RWPE2 (cell line): ENCODE results near the gene NEGR1.

Experiments
- ATAC-seq: fragments of 200-7000 bp; cut with Tn5 transposase; 3 replicates; pipeline ENCODE4 v1.9.1; 2021; ENCODE audit warnings: low read depth
- DNase-seq: peaks from one replicate; pipeline ENCODE4 v3.0.0-alpha.2; 2020; ENCODE audit warnings: low spot score
- H3K27ac ChIP-seq: fragments of 450-650 bp; 2 replicates; pipeline ENCODE4 v1.5.1; 2017; ENCODE audit warnings: mild to moderate bottlenecking; ENCODE audit not compliant: poor library complexity, severe bottlenecking
- H3K27me3 ChIP-seq: fragments of 250-450 bp; sonication (Bioruptor Pico); 2 replicates; pipeline ENCODE4 v1.5.1; 2021; ENCODE audit warnings: mild to moderate bottlenecking, moderate library complexity; ENCODE audit not compliant: insufficient read depth, poor library complexity, severe bottlenecking
- H3K36me3 ChIP-seq: fragments of 250-450 bp; sonication (Bioruptor Pico); 2 replicates; pipeline ENCODE4 v1.5.1; 2020; ENCODE audit warnings: low read depth, mild to moderate bottlenecking, moderate library complexity
- H3K4me1 ChIP-seq: fragments of 250-450 bp; sonication (Bioruptor Pico); 2 replicates; pipeline ENCODE4 v1.5.1; 2021; ENCODE audit warnings: mild to moderate bottlenecking, moderate library complexity; ENCODE audit not compliant: insufficient read depth, poor library complexity, severe bottlenecking
- H3K4me3 ChIP-seq: fragments of 250-450 bp; sonication (Bioruptor Pico); 2 replicates; pipeline ENCODE4 v1.5.1; 2021; ENCODE audit warnings: mild to moderate bottlenecking, moderate library complexity; ENCODE audit not compliant: severe bottlenecking
- H3K9me3 ChIP-seq: fragments of 250-450 bp; sonication (Bioruptor Pico); 2 replicates; pipeline ENCODE4 v1.5.1; 2021; ENCODE audit warnings: mild to moderate bottlenecking, moderate library complexity; ENCODE audit not compliant: severe bottlenecking
- CTCF ChIP-seq: fragments of 450-650 bp; IDR thresholded peaks from one replicate; pipeline ENCODE4 v1.5.1; 2017; ENCODE audit warnings: mild to moderate bottlenecking, moderate library complexity; ENCODE audit not compliant: poor library complexity, severe bottlenecking

The NEGR1 gene

GRCh38 chr1:71762514-71763255 lies 519.7 kb downstream of the NEGR1 start:
- H3K4me3 ChIP-seq, result no peak overlapping the region
- no peak overlapping the region for H3K27ac ChIP-seq
- no peak for DNase-seq
- H3K36me3 ChIP-seq, result no peaks in the 10 kb centered on the region
- no peaks in the 10 kb centered on the region for H3K4me1 ChIP-seq
- no peak for TF ChIP-seq CTCF
- H3K27me3 ChIP-seq, result peaks cover 5% of the 10 kb centered on the region
- ATAC-seq, result no peak
- H3K9me3 ChIP-seq, result no peaks in the 10 kb centered on the region

GRCh38 chr1:71755441-71755840 lies 526.9 kb downstream of the NEGR1 start:
- no peaks in the 10 kb centered on the region for H3K4me1 ChIP-seq
- H3K36me3 ChIP-seq, result no peaks in the 10 kb centered on the region
- DNase-seq, result no peak
- no peaks in the 10 kb centered on the region for H3K27me3 ChIP-seq
- no peaks in the 10 kb centered on the region for H3K9me3 ChIP-seq
- no peak overlapping the region for H3K4me3 ChIP-seq
- no peak for TF ChIP-seq CTCF
- no peak overlapping the region for H3K27ac ChIP-seq
- no peak for ATAC-seq

- ATAC-seq (no peak), DNase-seq (no peak)
- no peaks in the 10 kb centered on the region for H3K4me1 ChIP-seq
- H3K27ac ChIP-seq, result no peak overlapping the region
- no peaks in the 10 kb centered on the region for H3K27me3 ChIP-seq
- H3K9me3 ChIP-seq, result no peaks in the 10 kb centered on the region
- H3K4me3 ChIP-seq, result no peak overlapping the region
- TF ChIP-seq CTCF, result no peak
- no peaks in the 10 kb centered on the region for H3K36me3 ChIP-seq
Measured at GRCh38 chr1:71753746-71754145, 528.6 kb downstream of the NEGR1 start.

GRCh38 chr1:71745326-71745725 lies 537.0 kb downstream of the NEGR1 start:
- H3K27me3 ChIP-seq, result no peaks in the 10 kb centered on the region

More at GRCh38 chr1:71745326-71745725, 537.0 kb downstream of the NEGR1 start:
- no peaks in the 10 kb centered on the region for H3K4me1 ChIP-seq
- no peak for DNase-seq
- H3K9me3 ChIP-seq, result no peaks in the 10 kb centered on the region
- TF ChIP-seq CTCF, result no peak
- H3K36me3 ChIP-seq, result no peaks in the 10 kb centered on the region
- H3K4me3 ChIP-seq, result no peak overlapping the region
- ATAC-seq, result no peak
- no peak overlapping the region for H3K27ac ChIP-seq
